GM06990 (cell line): ENCODE measurements around the gene DENND1A.

Source experiments
- DNase-seq: peaks from one replicate; pipeline ENCODE4 v3.0.0-alpha.2; 2011; ENCODE audit not compliant: insufficient read length; ENCODE audit errors: extremely low read depth
- H3K27me3 ChIP-seq: replicated peaks from 2 replicates; pipeline ENCODE4 v1.6.0; 2011; ENCODE audit warnings: low read length; ENCODE audit not compliant: control insufficient read depth, insufficient read depth
- H3K36me3 ChIP-seq: 2 replicates; pipeline ENCODE4 v1.5.1; 2011; ENCODE audit warnings: low read length; ENCODE audit not compliant: control insufficient read depth, insufficient read depth
- H3K4me3 ChIP-seq: replicated peaks from 2 replicates; pipeline ENCODE4 v1.5.1; 2011; ENCODE audit warnings: low read depth, mild to moderate bottlenecking, control low read depth, low read length
- TF ChIP-seq, protein P1 (sequence below): IDR thresholded peaks from 2 replicates; pipeline ENCODE4 v1.5.1; 2011; ENCODE audit warnings: low read length, control low read depth, mild to moderate bottlenecking, inconsistent platforms; ENCODE audit not compliant: insufficient read depth, poor library complexity, severe bottlenecking

The DENND1A gene

DNA sequence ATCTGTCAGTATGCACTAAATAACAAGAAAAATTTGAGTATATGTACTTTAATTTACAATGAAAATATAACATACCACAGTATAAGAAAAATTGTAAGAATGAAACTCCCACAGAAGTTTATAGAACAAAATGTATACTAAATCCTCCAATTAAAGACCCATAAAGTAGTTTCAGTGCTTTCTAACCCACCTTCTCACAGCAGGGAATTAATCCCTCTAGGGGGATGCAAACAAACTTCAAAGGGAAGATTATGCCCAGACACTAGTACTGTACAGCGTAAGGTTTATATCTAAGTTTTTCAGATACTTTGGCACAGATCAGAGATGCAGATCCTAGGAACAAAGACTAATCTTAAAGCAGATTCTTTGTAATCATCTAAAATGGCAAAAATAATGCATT lies 57.2 kb downstream of the DENND1A start:
- Histone ChIP-seq H3K27me3 (no peaks in the 10 kb centered on the region), H3K36me3 (peaks cover 4% of the 10 kb centered on the region), H3K4me3 (no peak overlapping the region)
- DNase-seq: no peak
- TF ChIP-seq, protein P1, sequence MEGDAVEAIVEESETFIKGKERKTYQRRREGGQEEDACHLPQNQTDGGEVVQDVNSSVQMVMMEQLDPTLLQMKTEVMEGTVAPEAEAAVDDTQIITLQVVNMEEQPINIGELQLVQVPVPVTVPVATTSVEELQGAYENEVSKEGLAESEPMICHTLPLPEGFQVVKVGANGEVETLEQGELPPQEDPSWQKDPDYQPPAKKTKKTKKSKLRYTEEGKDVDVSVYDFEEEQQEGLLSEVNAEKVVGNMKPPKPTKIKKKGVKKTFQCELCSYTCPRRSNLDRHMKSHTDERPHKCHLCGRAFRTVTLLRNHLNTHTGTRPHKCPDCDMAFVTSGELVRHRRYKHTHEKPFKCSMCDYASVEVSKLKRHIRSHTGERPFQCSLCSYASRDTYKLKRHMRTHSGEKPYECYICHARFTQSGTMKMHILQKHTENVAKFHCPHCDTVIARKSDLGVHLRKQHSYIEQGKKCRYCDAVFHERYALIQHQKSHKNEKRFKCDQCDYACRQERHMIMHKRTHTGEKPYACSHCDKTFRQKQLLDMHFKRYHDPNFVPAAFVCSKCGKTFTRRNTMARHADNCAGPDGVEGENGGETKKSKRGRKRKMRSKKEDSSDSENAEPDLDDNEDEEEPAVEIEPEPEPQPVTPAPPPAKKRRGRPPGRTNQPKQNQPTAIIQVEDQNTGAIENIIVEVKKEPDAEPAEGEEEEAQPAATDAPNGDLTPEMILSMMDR: no peak

DNA sequence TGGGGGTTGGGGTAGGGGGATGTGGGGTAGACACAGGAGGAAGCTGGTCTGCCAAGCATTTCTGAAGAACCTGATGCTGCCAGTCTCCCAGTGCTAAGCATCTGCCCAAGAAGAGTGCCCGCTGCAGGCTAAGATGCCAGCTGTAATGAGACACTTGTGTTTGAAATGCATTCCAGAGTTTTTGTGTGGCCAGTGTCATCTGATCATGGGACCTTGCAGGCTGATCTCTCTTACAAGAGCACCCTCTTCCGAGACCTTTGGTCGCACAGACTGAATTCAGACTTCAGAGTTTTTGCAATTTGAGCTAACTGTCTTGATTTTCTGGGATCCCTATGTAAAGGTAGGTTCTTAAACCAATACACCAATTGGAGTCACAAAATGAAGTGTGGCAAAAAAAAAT lies 58.1 kb downstream of the DENND1A start:
- no peak for DNase-seq
- H3K4me3 ChIP-seq: no peak overlapping the region
- no peaks in the 10 kb centered on the region for H3K27me3 ChIP-seq
- H3K36me3 ChIP-seq: peaks cover 4% of the 10 kb centered on the region
- TF ChIP-seq, protein P1: no peak

DNA sequence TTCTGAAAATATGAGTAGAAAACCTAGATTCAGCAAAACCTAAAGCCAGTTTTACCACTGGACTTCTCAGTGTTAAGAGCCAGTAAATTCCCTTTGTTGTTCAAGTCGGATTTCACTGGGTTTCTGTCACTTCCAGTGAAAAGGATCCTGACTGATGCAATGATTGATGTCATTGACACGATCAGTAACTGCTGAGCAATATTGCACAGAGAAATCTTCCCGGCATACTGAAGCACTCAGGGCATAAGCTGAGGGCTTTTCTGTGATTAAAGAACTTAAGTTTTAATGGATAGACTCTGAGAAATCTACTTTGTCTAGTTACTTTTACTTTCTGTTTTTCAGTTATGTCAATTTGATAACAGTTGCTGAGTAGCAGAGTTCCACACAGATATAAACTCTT lies 61.9 kb downstream of the DENND1A start:
- H3K27me3 ChIP-seq: no peaks in the 10 kb centered on the region
- TF ChIP-seq, protein P1: no peak

DNA sequence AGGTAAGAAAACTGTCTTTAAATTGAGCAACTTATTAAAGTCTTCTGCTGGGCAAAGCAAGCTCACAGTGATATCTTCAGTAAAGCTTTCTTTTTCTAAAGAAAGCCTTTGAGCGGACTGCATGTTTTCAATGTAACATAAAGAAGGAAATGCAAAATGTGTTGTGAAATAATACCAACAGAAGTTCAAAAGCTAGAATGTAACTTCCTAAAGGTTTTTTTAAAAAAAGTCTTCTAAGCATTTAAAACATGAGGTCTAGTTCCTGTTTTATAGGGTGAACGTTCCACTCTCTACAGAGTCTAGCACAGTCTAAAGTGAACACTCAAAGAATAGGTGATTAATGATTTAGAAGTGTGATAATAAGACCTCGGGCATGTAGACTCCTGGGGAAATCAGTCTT lies 62.9 kb downstream of the DENND1A start:
- Histone ChIP-seq H3K4me3 (no peak overlapping the region), H3K36me3 (no peaks in the 10 kb centered on the region), H3K27me3 (no peaks in the 10 kb centered on the region)
- DNase-seq: no peak
- TF ChIP-seq, protein P1: no peak

More for the DNA sequence above, 61.9 kb downstream of the DENND1A start:
- DNase-seq: no peak
- Histone ChIP-seq H3K4me3 (no peak overlapping the region), H3K36me3 (no peaks in the 10 kb centered on the region)

GRCh38 chr9:123866497-123866896 lies 63.4 kb downstream of the DENND1A start:
- DNase-seq: no peak
- no peaks in the 10 kb centered on the region for H3K36me3 ChIP-seq
- H3K4me3 ChIP-seq: no peak overlapping the region
- TF ChIP-seq, protein P1: no peak
- H3K27me3 ChIP-seq: no peaks in the 10 kb centered on the region
